ENCODE data around the gene FEZF1.

FEZF1 gene

DNA sequence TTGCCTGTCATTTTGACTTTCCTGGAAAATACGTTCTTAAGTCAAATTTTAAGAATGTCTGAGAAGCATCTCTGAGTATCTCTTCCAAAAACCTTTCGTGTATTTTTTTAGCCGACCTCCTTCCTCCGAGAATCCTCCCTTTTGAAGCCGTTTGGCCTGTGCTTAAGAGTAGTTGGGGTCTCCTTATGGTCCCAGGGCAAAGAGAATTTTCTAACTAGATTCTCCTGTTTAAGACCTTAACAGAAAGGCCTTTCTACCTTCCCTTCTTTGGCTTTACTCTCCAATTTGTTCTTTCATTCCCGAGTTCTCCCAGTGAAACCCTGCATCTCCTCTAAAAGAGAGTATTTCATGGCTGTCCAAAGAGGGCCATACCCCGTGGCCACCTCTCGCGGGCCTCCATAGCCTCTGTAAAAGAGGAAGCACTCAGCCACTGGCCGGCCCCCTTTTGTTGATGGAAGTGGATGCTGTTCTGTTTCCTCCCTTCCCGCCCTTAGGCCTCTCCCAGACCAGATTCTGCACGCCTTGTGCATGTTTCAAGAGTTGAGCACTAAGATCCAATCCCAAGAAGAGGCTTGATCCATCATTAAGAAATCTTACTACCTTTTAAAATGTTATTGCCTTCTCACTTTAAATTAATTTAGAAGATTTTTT, 6.6 kb upstream of the FEZF1 start:
- TF ChIP-seq, protein P1, sequence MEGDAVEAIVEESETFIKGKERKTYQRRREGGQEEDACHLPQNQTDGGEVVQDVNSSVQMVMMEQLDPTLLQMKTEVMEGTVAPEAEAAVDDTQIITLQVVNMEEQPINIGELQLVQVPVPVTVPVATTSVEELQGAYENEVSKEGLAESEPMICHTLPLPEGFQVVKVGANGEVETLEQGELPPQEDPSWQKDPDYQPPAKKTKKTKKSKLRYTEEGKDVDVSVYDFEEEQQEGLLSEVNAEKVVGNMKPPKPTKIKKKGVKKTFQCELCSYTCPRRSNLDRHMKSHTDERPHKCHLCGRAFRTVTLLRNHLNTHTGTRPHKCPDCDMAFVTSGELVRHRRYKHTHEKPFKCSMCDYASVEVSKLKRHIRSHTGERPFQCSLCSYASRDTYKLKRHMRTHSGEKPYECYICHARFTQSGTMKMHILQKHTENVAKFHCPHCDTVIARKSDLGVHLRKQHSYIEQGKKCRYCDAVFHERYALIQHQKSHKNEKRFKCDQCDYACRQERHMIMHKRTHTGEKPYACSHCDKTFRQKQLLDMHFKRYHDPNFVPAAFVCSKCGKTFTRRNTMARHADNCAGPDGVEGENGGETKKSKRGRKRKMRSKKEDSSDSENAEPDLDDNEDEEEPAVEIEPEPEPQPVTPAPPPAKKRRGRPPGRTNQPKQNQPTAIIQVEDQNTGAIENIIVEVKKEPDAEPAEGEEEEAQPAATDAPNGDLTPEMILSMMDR (IDR thresholded peaks at IDR 0.05; ENCODE audit: low read depth, low read length) = no peak
- TF ChIP-seq POLR2A (IDR thresholded peaks at IDR 0.05; ENCODE audit: extremely low read depth, insufficient read length) = no peak
- TF ChIP-seq MYC (IDR thresholded peaks at IDR 0.05; ENCODE audit: low read depth, low read length) = no peak
- TF ChIP-seq, protein P2, sequence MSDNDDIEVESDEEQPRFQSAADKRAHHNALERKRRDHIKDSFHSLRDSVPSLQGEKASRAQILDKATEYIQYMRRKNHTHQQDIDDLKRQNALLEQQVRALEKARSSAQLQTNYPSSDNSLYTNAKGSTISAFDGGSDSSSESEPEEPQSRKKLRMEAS (IDR thresholded peaks at IDR 0.05; ENCODE audit: low read depth, low read length) = no peak
- no peak for DNase-seq (ENCODE audit: low read depth)

DNA sequence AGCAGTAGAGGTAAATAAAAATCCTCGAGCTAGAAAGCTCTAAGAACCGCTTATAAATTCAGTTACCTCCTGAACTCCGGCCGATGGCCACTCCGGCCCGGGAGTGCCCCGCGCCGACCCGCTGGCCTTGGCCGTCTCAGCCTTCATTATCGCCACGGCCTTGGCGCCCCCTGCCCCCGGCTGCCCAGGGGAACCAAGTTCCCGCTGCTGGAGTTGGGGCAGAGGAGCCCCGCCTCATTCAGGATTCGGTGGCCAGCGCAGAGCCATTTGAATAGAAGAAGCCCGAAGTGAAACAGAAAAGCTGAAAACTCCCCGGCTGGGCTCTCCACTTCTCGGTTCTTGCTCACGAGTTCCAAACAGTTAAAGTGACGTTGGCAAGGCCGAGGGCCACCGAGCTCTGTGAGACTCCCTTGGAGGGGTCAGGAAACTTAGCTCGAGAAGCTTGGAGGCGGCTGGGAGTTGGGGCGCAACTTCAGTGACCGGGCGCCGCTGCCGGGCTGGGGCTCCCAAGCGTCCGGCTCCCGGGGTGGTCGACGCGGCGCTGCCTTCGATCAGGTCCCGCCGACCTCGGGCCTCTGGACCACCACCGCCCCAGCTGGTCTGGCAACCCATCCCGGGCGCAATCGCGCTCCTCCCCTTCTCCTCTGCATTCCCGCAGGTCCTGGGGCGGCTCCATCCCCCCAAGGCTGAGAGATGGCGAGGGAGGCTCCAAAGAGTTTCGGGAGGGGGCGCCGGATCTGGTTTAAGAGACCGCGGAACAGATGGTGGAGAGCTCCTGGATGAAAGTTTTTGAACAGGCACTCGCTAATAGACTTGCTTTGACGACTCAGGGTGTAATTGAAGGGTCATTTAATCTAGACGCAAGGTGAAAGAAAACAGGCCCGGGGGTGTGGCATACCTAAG, 5.8 kb upstream of the FEZF1 start:
- no peak for DNase-seq (ENCODE audit: low read depth)
- TF ChIP-seq POLR2A (IDR thresholded peaks at IDR 0.05; ENCODE audit: extremely low read depth, insufficient read length) = no peak

More for the DNA sequence above, 6.6 kb upstream of the FEZF1 start:
- no peak overlapping the region for H3K4me3 ChIP-seq (ENCODE audit: low read depth, low read length)

DNA sequence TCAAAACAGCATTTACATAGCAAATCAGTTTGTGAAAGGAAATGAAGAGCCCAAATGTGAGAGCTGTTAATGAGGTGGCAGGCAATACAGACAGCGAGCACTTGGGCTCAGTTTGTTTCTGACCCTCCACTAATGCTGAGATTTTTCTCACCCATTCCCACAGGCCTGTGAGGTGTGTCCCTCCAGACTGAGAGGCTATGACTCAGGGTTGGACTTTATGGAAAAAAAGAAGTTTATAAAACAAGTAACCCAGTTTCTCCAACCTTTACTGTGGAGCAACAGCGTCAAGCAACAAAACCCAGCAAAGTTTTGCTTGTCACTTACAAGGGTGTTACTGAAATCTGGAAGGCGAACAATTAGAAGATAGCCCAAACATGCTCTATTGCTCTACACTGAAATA, 4.9 kb upstream of the FEZF1 start:
- no peak for TF ChIP-seq POLR2A (IDR thresholded peaks at IDR 0.05; ENCODE audit: extremely low read depth, insufficient read length)
- TF ChIP-seq MYC (IDR thresholded peaks at IDR 0.05; ENCODE audit: low read depth, low read length) = no peak
- TF ChIP-seq, protein P1 (IDR thresholded peaks at IDR 0.05; ENCODE audit: low read depth, low read length) = no peak
- TF ChIP-seq, protein P2 (IDR thresholded peaks at IDR 0.05; ENCODE audit: low read depth, low read length) = no peak
- no peak for DNase-seq (ENCODE audit: low read depth)

More for the DNA sequence above, 5.8 kb upstream of the FEZF1 start:
- H3K4me3 ChIP-seq (ENCODE audit: low read depth, low read length) = no peak overlapping the region

DNA sequence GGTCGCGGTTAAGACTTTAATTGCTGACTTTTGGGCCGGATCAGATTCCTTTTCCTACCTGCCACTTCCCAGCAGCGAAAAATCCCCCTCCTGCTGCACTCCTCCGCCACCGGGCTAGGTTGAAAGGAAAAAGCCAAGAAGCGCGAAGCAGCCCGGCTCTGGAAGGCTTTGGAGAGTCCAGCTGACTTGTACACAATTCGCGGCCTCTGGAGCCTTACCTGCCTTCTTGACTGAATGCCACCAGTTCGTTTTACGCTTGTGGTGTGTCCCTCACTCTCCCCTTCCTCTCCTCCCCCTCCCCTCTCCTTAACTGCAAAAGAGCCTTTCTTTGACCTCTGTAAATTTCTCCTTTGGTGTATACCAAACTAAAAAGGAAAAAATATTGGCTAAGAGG, 2.7 kb upstream of the FEZF1 start:
- TF ChIP-seq, protein P1 (IDR thresholded peaks at IDR 0.05; ENCODE audit: low read depth, low read length) = no peak
- TF ChIP-seq, protein P2 (IDR thresholded peaks at IDR 0.05; ENCODE audit: low read depth, low read length) = no peak
- TF ChIP-seq MYC (IDR thresholded peaks at IDR 0.05; ENCODE audit: low read depth, low read length) (no peak), POLR2A (IDR thresholded peaks at IDR 0.05; ENCODE audit: extremely low read depth, insufficient read length) (no peak)
- no peak overlapping the region for H3K4me3 ChIP-seq (ENCODE audit: low read depth, low read length)
- no peak for DNase-seq (ENCODE audit: low read depth)

More for the DNA sequence above, 4.9 kb upstream of the FEZF1 start:
- H3K4me3 ChIP-seq (ENCODE audit: low read depth, low read length) = no peak overlapping the region

DNA sequence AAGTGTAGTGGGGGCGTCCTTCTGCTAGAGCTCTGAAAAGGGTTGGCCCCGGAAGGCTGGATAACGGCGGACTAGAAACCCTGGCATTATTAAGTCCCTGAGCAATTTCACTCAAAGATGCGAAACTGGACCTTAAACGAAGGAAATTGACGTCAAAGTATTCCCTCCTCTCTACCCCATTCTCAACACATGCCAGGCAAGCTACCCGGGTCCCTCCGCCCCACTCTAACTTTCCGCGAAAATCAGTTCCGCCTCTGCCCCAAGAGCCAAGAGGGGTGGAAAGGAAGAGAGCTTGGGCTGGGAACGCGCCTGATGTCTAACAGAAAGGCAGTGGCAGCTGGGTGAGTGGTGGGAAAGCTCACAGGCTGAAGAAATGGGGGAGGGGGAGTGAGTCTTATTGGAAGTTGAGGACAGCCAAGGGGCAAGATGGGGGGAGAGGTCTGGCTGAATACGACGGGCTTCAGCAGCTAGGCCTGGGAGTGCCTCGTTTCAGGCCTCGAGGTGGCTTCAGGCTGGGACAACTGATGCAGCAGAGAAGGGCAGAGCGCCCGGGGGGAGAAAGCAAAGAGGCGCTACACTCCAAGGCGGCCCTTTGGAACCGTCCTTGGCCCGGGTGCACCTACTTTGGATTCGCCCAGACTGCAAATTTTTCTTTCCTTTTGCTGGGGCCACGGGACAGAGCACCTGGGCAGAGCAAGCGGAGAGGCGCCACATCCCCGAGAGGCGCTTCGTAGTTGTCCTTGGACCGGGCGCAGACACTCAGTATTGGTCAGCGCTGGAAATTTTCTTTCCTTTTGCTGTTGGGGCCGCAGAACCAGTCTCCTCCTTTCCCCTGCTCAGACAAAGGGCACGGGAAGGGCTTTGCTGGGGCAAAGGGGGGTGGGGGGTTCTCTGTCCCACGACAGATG, 2.0 kb upstream of the FEZF1 start:
- H3K4me3 ChIP-seq (ENCODE audit: low read depth, low read length) = no peak overlapping the region
- TF ChIP-seq MYC (IDR thresholded peaks at IDR 0.05; ENCODE audit: low read depth, low read length) = no peak
- no peak for TF ChIP-seq POLR2A (IDR thresholded peaks at IDR 0.05; ENCODE audit: extremely low read depth, insufficient read length)
- TF ChIP-seq, protein P1 (IDR thresholded peaks at IDR 0.05; ENCODE audit: low read depth, low read length) = no peak
- TF ChIP-seq, protein P2 (IDR thresholded peaks at IDR 0.05; ENCODE audit: low read depth, low read length) = no peak
- DNase-seq (ENCODE audit: low read depth) = no peak
